Stimulated activated CD8-positive, alpha-beta memory T cell treated with anti-CD3 and anti-CD28 coated beads, Interleukin-2, amount 100 ng/mL, for 48 hours (primary cell): ENCODE results near the gene IKZF1.
"Not testable (repeated sequence)": the region's sequence is repeated elsewhere in the genome, so short reads cannot be mapped to it uniquely, and the experiment has no call there.

Experiments used
- DNase-seq, 2 donors: peaks; one replicate each; pipeline ENCODE4 v3.0.0-alpha.2; 2020; ENCODE audit warnings: low read depth in 2 of 2

IKZF1 gene

DNA sequence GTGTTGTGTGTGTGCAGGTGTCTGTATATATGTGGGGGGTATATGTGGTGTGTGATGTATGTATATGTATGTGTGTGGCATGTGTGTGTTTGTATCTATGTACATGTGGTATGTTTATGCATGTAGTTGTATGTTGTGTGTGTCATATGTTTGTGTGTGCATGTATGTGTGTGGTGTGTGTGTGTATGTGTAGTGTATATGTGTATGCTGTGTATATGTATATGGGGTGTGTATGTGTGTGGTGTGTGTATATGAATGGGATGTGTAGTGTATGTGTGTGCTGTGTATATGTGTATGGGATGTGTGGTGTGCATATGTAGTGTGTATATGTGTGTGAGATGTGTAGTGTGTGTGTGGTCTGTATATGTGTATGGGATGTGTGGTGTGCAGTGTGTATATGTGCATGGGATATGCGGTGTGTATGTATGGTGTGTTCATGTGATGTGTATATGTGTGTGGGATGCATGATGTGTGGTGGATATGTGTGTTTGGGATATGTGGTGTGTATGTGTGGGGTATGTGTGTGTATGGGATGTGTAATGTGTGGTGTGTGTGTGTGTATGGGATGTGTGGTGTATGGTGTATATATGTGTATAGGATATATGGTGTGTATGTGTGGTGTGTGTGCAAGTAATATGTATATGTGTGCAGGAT is 30.0 kb downstream of the IKZF1 start:
- no peak for DNase-seq

DNA sequence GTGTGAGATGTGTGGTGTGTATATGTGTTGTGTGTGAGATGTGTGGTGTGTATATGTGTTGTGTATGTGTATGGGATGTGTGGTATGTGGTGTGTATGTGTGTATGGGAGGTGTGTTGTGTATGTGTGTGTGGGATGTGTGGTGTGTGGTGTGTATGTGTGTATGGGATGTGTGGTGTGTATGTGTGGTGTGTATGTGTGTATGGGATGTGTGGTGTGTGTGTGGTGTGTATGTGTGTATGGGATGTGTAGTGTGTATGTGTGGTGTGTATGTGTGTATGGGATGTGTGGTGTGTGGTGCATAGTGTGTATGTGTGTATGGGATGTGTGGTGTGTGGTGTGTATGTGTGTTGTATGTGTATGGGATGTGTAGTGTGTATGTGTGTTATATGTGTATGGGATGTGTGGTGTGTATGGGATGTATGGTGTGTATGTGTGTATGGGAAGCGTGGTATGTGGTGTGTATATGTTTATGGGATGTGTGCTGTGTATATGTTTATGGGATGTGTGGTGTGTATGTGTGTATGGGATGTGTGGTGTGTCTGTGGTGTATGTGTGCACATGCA is 30.8 kb downstream of the IKZF1 start:
- no peak for DNase-seq

DNA sequence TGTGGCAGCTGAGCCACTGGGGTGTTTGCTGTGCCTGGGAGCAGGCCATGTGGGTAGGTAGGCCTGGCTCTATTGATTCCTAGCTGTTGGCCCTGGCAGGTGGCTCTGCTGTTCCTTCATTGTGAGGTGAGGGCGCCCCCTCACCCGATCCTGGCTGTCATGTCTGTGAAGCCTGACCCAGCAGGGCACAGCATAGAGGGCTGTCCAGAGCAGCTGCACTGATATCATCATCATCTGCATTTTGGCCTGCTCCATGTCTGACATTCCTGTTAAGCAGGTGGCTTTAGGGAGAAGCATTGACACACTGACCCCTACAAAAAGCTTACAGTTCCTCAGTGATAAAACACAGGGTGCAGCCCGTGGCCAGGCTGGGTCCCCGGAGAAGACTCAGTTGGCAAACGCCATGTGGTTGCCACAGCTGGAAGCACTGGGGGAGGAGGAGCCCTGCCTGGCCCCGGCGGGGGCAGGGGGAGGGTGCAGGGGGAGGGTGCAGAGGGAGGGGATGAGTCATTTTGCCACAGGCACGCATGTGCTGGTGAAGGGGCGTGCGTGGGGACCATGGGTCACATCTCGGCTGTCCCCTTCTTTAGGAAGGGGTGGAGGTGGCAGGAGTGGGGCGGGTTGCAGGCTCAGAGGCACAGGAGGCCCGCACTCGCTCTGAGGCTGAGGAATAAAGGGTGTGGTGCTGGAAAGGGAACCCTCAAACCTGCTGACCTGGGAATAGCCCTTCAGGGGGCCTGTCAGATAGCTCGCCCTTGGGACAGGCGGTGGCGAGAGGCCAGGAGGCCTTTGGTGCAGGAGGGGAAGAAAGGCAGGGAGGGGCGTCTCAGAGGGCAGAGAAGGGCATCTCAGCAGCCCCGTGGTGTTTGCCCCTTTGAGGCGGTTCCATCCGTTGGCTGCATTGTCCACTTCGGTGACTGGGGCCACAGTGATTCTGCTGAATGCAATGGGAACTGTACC is 31.6 kb downstream of the IKZF1 start:
- peak; percentile 77 to 83 for DNase-seq

DNA sequence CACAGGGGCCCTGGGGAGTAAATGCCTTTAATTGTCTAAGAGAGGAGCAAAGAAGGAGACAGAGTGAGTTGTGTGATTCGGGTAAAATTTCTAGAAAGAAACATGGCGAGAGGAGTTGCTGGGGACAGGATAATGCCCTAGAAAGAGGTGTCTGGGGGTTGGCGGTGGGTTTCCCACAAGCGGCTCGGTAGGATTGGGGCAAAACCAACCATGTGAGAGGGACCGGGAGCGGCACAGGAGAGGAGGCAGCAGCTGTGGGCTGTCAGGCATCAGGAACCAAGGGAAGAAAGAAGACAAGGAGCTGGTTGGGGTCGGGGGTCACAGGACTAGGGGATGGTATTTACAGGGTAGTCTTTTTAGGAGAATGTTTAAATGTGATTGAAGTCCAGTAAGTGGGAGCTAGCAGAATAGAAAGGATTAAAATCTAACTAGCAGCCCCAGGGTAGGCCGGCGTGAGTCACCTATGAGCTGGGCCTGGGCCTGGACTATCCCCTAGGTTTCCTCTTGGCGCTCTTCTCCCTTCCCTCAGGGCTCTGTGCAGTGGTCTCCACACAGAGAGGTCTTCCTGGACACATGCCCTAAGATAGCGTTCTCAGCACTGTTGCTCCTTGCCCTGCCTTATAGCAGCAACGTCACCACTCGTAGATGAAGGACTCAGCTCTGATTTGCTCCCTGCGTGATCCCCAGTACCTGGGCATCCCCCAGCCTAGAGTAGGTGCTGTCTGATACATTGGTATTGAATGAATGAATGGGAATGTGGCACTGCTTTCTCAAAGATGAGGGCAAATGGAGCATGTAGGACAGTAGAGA is 32.6 kb downstream of the IKZF1 start:
- no peak for DNase-seq

DNA sequence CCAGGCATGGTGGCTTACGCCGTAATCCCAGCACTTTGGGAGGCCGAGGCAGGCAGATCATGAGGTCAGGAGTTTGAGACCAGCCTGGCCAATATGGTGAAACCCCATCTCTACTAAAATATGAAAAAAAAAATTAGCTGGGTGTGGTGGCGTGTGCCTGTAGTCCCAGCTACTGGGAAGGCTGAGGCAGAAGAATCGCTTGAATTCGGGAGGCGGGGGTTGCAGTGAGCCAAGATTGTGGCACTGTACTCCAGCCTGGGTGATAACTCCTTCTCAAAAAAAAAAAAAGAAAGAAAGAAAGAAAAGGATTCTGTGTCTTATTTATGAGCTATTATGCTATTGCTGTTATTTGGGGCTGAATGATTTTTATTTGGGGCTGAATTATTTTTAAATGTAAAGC is 35.0 kb downstream of the IKZF1 start:
- DNase-seq, result not testable (repeated sequence)

DNA sequence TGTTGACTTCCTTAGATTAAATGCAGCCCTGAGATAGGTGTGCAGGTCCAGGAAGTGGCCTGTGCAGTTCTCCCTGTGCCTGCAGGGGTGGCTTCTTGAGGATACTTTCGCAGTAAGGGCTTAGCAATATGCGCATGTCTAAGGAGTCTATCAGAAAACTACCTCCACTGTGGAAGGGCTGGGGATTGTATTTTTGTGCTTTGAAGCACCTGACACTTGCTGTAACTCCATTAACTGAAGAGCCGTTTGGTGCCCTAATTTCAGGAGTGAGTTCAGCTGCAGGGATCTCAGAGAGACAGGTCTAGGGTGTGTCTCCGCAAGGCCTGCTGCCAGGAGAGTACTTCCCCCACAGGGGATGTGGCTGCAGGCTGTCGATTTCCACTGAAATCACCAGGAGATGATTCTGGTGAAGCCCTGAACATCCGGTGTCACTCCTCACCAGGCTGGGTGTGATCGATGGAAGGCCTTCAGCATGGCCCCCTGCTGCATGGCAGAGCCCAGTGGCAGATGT is 35.5 kb downstream of the IKZF1 start:
- DNase-seq, result no peak

DNA sequence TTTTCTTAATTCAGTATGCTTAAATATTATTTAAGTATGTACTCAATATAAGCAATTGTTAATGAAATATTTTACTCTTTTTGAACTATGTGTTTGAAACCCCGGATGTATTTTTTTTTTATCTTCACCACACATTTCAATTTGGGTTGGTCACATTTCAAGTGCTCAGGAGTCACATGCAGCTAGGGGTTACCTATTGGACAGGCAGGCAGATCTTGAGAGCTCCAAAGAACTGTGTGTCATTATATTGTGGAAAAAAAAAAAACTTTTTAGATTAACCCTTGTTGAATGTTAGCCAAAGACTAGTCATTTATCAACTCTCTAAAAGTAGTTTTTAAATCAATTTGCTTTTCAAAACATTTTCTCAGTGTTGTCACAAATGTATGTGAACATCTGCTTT is 37.2 kb downstream of the IKZF1 start:
- DNase-seq, result no peak

DNA sequence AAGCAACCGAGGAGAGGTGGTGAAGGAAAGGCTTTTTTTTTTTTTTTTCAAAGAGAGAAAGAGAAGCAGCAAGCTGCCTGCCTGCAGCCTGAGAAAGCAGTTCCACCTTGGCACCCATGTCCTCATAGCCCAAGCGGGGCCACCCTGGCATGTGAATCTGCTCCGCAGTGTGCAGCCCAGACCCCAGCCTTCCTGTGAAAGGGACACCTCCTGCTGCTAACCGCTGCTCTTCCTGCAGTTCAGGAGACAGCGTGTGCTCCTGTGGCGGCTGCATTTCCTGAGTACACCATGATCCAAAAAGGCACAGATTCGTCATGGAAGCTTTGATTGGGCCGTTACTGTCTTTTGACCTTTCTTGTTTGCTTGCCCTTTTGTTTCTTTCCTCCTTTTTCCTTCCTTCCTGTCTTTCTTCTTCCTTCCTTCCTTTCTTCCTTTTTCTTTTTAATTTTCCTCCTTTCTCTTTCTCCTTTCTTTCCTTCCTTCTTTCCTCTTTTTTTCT is 38.1 kb downstream of the IKZF1 start:
- DNase-seq, result no peak

DNA sequence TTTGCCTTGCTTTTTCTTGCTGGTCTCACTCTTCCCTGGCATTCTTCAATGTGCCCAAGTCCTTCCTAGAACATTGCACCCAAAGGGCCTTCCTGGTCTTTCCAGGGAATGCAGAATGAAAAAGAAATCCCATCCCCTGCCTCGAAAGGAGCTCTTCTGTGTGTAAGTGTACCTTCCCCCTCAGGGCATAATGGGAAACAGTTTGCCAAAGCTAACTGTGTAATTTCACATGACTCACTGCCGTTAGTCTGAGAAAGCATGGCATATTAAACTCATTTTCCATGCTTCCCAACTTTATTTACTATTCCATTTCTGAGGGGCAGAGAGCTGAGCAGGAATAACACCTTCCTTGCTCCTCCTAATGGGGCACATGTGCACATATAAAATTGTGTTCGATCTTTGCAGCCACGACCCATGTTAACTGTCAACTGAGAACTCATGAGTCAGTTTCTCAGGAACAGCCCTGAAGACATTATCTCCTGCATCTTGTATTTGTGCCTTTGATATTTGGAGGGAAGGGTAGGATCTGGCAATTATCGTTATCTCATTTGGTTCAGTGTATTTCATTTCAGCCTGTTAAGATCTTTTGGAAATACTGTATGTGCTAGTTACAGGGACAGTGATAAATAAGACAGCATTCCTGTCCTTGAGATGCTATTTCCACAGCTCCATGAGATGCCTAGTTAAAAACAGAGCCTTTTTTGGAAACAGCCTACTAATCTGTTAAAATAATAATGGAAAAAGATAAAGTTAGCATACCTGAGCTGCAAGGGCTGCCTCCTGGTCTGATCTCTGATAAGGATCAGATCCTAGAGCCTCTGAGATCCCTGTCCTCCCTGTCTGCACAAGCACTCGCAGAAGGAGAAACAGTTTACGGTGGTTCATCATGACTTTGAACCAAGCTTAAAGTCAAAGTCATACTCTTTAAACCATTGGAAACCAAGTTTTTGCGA is 42.3 kb downstream of the IKZF1 start:
- no peak for DNase-seq

DNA sequence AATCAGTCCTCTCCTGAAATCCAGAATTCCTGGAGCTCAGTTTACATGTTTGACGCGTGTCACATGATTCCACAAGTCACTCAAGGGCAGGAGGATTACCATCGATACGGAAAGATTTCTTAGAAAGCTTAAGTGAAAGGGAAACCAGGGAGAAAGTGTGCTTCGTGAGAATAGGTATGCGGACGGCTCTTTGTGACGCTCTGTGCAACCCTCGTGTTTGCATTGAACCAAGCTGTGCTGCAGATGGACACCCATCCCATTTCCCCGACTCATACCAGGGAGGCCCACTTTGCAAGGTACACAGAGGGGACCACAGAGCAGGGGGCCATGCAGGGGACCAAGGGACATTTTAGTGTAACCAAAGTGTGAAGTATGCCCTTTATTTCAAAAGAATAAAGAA is 43.2 kb downstream of the IKZF1 start:
- DNase-seq, result no peak

DNA sequence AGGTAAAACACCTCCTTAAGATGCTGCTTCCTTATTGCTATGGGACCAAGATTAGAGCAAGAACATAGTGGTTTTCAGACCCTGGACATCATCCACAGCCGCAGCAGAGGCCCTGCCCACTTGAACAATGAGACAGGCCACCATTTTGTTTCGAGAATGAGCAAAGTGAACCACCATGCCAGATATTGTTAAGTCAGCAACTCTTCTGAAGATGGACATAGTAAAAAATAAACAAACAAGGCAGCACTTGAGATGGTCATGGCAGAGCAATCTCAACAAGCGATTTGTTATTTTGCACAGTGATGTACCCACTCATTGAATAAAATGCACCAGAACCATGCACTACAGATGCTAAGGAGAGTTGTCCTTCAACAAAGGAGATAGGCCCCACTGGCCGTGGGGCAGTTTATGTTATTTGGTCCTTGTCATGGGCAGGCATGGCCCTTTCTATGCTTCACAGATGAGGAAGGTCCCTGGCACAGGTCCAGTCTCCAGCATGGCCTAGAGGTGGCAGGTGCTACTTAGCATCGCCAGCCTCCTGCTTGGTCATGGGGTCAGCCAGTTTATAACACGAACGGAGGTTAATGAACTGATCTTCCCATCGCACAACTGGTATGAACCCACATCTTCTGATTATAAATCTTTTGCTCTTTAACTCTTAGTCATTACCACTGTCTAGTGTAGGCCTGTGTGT is 44.1 kb downstream of the IKZF1 start:
- DNase-seq, result no peak

DNA sequence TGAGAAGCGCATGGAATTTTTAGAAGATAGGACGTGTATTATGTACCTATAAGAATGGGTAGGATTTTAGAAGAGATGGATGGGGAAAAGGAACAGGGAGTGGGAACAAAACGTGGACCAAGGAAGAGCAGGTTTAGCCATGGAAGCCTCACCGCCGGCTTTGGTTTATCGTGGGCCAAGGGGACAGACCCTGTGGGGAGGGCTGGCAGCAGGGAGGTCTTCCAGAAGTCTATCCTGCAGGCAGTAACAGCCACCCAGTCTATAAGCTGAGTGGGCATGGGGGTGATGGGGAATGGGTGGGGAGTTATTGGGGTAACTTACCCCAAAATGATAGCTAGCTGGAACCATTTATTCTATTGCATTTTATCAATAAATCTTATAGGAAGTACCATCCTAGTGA is 44.9 kb downstream of the IKZF1 start:
- DNase-seq, result no peak

DNA sequence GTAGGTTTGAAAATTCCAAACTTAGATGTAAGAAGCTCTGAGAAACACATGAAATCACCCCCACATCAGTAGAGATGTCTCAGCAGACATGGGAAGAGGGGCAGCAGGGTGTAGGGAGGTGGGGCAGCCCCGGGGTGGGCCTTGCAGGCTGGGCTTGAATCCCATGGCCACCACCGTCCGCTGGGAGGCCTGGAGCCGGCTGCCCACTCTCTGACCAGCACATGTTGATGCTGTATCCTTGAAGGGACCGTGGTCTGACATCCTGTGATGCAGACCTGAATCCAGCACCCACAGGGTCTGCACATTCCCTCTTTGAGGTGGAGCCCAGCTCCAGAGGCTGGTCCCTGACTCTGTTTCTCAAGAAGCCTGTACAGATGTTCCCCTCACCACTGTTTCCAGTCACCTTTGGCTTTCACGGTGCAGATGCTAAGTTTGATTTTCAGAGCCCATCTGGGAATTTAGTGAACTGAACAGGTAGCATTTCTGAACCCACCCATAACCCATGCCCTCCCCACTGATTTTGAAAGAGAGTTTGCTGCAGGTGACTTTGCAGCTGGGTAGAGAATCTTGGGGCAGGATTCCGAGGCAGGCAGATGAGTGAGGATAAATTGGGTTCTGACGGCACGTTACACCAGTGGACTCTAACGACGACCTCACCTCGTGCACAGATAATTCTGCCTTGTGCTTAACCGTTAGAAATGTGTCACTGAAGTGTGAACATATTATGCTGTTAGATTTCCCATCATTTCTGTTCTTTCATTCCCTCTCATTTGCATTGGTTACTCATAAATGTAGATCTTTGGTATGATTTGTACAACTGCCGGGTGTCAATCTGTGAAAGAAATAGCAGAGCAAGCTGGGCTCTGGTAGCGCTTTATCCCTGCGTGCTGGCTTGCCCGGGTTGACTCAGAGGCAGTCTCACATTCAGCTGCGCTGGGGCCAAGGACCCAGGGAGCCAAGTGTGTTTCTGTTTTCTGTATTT is 45.7 kb downstream of the IKZF1 start:
- DNase-seq, result peak in 1 of 2 donors; percentile 68

DNA sequence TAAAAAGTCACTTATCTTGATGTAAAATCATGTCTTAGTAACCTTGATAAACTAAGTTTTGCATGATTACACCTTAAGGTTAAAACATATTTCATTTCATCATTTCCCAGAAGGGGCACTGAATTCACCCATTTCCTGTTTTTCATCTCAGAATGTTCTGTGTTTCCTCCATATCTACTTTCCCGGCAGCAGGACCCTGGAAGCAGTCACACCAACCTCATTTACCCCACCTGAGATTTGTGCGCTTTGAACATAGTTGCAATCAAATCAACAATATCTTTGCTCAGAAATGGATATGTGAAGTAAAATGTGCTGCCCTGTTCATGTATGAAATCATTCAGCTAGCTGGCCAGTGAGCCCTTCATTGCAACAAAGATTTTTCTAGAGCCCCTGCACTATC is 46.8 kb downstream of the IKZF1 start:
- DNase-seq, result no peak

DNA sequence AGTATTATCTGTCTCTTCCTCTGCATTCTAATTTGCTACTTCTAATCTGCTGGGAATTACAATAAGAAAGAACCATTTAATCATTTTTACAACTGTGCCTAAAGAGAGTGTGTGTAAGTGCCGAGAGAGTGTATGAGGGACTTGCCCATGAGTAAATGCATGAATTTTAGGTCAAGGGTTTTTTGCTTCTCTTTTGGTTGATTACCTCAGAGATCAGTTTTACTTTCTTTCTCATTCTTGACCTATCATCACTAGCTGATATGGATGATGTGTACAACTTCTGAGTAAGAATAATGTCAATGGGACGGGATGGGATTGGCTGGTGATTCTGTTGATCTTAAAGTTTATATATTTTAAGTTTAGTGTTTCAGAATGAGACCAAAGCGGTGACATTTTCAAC is 47.8 kb downstream of the IKZF1 start:
- DNase-seq, result no peak

DNA sequence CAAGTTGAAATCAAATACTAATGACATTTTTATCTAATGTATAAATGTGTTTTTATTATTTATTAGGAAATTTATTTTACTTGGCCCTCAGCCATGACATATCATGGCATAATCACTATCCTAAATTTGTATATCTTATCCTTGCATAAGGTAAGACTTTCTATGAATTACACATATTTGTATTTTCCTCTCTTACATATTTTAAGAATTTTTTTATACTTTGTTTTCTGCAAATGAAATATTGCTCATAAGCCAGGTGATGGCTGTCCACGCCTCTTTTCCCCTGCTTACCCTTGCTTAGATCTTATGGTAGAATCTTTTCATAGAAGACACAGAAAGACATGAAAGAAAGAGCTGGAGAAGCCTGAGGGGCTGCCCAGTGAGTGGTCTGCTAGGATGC is 48.2 kb downstream of the IKZF1 start:
- no peak for DNase-seq

DNA sequence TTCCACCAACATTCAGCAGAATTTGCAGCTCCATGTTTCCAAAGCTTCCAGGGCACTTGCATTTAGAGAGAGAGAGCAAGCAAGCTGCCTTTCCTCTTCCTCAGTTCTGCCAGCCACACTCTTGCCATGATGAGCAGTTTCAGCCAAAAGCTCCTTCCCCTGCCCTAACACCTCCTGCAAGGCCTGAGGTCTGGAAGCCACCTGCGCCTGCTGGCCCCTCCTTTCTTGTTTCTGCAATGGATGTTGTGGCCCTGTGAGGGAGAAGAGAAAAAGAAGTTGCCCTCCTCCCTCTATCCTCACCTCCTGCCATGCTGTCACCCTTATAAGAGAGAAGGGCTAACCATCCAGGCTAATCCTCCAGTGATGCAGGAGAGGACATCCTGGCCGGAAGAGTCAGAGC is 48.7 kb downstream of the IKZF1 start:
- DNase-seq, result no peak

DNA sequence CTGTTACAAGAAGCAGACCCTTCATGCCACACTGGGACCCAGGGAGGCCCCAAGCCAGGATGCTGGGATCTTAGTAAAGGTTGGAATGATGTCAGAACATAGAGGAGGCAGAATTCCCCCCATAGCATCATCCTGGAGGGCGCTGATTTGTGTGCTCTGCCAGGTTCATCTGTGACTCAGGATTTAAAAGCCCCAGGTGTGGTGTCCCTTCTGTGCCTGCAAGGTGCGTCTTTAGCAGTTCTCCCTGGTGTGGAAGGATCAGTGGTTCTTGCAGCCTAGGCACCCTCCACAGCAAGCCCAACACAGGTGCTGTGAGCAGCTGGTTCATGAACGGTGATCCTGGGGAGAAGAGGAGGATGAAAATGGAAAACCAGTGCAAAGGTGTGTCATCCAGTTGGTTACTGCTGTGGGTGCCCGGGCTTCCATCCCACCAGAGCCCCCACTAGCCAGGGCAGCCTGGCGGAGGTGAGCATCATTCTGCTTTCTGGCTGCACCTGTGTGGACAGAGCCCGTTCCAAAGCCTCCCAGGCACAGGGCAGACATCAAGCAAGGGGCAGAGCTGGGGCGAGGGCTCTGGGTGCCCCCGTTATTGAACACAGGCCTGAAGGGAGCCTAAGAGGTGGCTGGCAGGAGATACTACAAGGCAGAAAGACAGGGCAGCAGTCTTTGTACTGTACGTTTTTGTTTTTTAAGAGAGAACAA is 49.5 kb downstream of the IKZF1 start:
- DNase-seq, result no peak
